ENCODE results near the gene SEMA5A. TPM values are rescaled to one million over a fixed set of nuclear protein-coding genes. Genes with fewer than 3 reads are reported as not detected.

Gene SEMA5A
- total RNA-seq, 1 donor from 2014 or later: 1.6 TPM

DNA sequence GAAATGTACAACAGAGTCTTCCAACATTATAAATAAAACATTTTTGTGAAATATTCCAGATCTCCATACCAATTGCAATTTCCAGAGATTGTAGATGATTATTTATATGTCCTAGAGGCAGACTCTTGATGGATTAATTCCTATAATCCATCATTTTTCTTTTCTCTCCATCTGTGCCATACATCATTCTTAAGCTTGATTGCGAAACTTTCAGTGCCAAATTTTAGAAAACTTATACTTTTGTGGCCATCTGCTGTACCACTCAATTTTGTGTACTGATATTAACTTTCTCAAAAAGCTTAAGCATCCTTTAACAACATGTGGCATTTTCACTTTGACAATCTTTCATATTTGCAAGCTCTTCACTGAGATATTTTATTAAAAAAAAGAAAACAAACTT is 446.9 kb downstream of the SEMA5A start:
- no peaks in the 10 kb centered on the region for H3K36me3 ChIP-seq (ENCODE audit: control insufficient read depth, insufficient read depth, low read length)
- no peak overlapping the region for H3K4me3 ChIP-seq (ENCODE audit: low read depth, low read length)
- H3K27me3 ChIP-seq (ENCODE audit: control insufficient read depth, insufficient read depth, low read length): no peaks in the 10 kb centered on the region
- no peak for DNase-seq (ENCODE audit: low read depth)
- TF ChIP-seq CTCF (IDR thresholded peaks at IDR 0.05; ENCODE audit: insufficient read depth, low read length, severe bottlenecking): no peak
- no peak for FAIRE-seq

- no peak overlapping the region for H3K4me3 ChIP-seq (ENCODE audit: low read depth, low read length)
- TF ChIP-seq CTCF (IDR thresholded peaks at IDR 0.05; ENCODE audit: insufficient read depth, low read length, severe bottlenecking): no peak
- H3K36me3 ChIP-seq (ENCODE audit: control insufficient read depth, insufficient read depth, low read length): no peaks in the 10 kb centered on the region
- DNase-seq (ENCODE audit: low read depth) (no peak), FAIRE-seq (no peak)
- H3K27me3 ChIP-seq (ENCODE audit: control insufficient read depth, insufficient read depth, low read length): no peaks in the 10 kb centered on the region
Observed at GRCh38 chr5:9094582-9094981, 451.3 kb downstream of the SEMA5A start.

- no peak for TF ChIP-seq CTCF (IDR thresholded peaks at IDR 0.05; ENCODE audit: insufficient read depth, low read length, severe bottlenecking)
- no peak for DNase-seq (ENCODE audit: low read depth)
- no peak for FAIRE-seq
- Histone ChIP-seq H3K36me3 (ENCODE audit: control insufficient read depth, insufficient read depth, low read length) (no peaks in the 10 kb centered on the region), H3K27me3 (ENCODE audit: control insufficient read depth, insufficient read depth, low read length) (no peaks in the 10 kb centered on the region), H3K4me3 (ENCODE audit: low read depth, low read length) (no peak overlapping the region)
Observed at GRCh38 chr5:9091896-9092662, 453.8 kb downstream of the SEMA5A start.

DNA sequence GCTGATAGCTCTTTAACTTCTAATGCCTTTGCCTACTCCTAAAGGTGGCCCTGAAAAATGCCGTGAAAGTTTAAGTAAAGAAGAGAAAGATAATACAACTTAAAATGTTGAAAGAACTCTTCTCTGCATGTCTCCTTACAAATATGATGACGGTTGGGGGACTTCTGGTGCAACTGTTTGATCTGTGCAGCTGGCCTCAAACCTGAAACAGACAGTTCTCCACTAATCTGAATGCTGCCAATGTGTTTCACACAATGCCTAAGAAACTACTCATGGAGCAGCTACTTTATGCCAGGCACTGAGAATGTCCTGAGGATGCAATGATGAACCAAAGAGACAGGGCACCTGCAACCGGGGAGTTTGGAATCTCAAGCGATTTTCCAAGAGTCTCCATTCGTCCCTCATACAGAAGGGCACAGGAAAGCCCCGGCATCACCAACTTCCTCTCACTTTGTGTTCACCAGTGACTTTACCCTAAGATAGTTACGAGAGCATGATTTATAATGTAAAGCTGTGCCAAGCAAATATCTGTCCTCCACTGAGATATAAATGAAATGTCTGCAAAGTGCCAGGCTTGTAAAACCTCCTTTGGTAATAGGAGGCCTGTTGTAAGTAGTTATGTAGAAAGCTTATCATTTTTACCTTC is 455.4 kb downstream of the SEMA5A start:
- DNase-seq (ENCODE audit: low read depth) (no peak), FAIRE-seq (no peak)
- Histone ChIP-seq H3K36me3 (ENCODE audit: control insufficient read depth, insufficient read depth, low read length) (no peaks in the 10 kb centered on the region), H3K27me3 (ENCODE audit: control insufficient read depth, insufficient read depth, low read length) (no peaks in the 10 kb centered on the region), H3K4me3 (ENCODE audit: low read depth, low read length) (no peak overlapping the region)
- no peak for TF ChIP-seq CTCF (IDR thresholded peaks at IDR 0.05; ENCODE audit: insufficient read depth, low read length, severe bottlenecking)

DNA sequence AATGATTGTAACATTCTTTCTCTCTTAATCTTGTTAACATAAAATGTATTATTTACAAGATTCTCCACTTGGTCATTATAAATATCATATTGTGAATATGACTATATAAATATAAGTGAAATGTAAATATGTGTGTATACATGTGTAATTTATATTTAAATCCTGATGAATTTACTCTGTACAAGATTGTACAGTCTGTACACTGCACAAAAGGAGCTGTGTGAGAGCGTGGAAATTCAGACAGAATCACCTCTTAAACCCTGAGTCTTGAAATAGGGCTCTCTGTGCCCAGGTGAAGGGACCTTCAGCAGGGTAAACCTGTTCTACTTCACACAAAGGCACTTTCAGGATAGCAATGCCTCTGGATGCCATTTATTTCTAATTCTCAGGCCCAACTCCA is 456.0 kb downstream of the SEMA5A start:
- Histone ChIP-seq H3K36me3 (ENCODE audit: control insufficient read depth, insufficient read depth, low read length) (no peaks in the 10 kb centered on the region), H3K4me3 (ENCODE audit: low read depth, low read length) (no peak overlapping the region), H3K27me3 (ENCODE audit: control insufficient read depth, insufficient read depth, low read length) (no peaks in the 10 kb centered on the region)
- FAIRE-seq (no peak), DNase-seq (ENCODE audit: low read depth) (no peak)
- no peak for TF ChIP-seq CTCF (IDR thresholded peaks at IDR 0.05; ENCODE audit: insufficient read depth, low read length, severe bottlenecking)

Measured in bronchial epithelial cell (primary cell).